Endometrium (tissue), 2 donors: ENCODE results near the gene KDM7A.
"Not testable (repeated sequence)": the region's sequence is repeated elsewhere in the genome, so short reads cannot be mapped to it uniquely, and the experiment has no call there.

Experiments used
- FAIRE-seq: peaks from 2 replicates; lab custom pipeline; 2012; peaks lifted over from hg19 to GRCh38; lab: Jason Lieb, UNC
- donor health status: control.
- donor health status: control.

Gene KDM7A

GRCh38 chr7:140156460-140157080 lies 20.2 kb downstream of the KDM7A start:
- no peak for FAIRE-seq

DNA sequence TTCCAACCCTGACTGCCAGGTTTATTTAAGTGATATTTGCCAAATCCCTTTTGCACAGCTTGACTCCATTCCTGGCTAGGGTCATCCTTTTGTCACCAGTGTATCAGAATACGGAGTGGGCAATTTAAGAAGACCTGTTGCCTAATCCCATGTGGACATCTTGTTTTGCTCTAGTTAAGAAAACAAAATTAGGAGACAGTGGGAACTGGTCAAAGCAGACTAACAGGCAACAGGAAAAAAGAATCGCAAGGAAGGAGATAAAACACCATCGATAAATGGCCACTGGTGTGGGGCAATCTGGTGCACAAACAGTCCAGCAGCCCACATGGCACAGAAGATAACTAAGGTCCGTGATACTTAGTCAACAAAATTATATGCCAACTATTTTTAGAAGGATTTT lies 21.4 kb downstream of the KDM7A start:
- FAIRE-seq = no peak

- FAIRE-seq = no peak
Measured at GRCh38 chr7:140153666-140154161, 23.1 kb downstream of the KDM7A start.

DNA sequence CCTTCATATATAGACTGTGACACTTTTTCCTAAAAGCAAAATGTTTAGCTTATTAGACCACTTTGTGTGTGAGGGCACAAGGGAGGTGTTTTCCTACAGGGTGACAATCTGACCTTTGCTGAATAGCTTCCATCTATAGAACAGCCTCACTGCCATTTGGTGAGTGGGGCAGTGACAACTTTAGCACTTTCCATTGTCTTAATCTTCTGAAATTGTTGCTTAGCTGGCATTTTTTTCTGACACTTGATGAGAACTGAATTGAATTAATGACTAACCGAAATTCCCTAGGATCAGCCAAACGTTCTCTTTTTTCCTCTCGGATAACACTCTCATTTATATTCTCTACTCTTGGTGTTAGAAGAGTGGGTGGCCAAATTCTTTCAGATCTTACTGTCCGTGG lies 30.2 kb downstream of the KDM7A start:
- no peak for FAIRE-seq

- no peak for FAIRE-seq
Measured at GRCh38 chr7:140145709-140146108, 31.1 kb downstream of the KDM7A start.

GRCh38 chr7:140144821-140145220 lies 32.0 kb downstream of the KDM7A start:
- FAIRE-seq = no peak

DNA sequence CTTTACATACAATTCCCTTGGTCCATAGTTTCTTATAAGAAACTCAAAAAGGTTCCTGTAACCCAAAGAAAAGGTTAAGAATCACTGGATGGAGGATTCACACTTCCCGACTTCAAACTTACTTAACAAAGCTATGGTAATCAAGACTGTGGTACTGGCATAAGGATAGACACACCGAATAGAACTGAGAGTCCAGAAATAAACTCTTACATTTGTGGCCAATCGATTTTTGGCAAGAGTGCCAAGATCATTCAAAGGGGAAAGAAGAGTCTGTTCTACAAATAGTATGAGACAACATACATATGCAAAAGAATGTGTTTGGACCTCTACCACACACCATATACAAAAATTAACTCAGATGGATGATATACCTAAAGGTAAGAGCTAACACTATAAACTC lies 32.8 kb downstream of the KDM7A start:
- no peak for FAIRE-seq

- peak; percentile 80 for FAIRE-seq
Measured at GRCh38 chr7:140142031-140142430, 34.8 kb downstream of the KDM7A start.

DNA sequence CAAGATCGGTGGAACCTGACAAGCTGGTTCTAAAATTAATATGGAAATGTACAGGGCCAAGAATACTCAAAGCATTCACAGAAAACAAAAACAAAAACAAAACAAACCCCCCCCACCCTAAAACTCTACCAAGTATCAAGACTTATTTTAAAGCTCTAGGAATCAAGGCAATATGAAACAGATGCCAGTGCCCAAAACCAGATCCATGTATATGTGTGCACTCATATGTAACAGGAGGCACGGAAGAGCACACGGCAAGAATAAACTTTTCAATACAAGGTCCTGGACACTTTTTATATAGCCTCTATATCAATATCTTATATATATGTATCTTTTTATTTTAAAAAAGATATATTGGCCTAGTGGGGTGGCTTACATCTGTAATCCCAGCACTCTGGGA lies 35.5 kb downstream of the KDM7A start:
- FAIRE-seq = no peak

GRCh38 chr7:140137078-140137477 lies 39.7 kb downstream of the KDM7A start:
- FAIRE-seq = no peak

GRCh38 chr7:140136073-140136472 lies 40.7 kb downstream of the KDM7A start:
- FAIRE-seq = no peak

- no peak for FAIRE-seq
Measured at GRCh38 chr7:140134039-140134438, 42.7 kb downstream of the KDM7A start.

GRCh38 chr7:140127360-140128127 lies 49.2 kb downstream of the KDM7A start:
- FAIRE-seq = no peak

- no peak for FAIRE-seq
Measured at GRCh38 chr7:140126435-140127034, 50.2 kb downstream of the KDM7A start.

DNA sequence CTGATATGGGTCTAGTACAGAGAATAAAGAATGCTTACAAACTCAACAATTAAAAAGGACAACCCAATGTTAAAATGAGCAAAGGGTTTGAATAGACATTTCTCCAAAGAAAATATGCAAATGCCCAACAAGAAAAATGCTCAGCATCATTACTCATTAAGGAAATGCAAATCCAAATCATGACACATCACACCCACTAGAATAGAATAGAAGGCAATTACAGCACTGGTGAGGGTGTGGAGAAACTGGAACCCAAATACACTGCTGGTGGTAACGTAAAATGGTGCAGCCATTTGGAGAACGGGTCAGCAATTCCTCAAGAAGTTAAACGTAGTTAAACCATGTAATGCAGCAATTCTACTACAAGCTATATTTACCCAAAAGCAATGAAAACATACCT lies 53.8 kb downstream of the KDM7A start:
- no peak for FAIRE-seq

- no peak for FAIRE-seq
Measured at GRCh38 chr7:140121326-140121725, 55.5 kb downstream of the KDM7A start.

DNA sequence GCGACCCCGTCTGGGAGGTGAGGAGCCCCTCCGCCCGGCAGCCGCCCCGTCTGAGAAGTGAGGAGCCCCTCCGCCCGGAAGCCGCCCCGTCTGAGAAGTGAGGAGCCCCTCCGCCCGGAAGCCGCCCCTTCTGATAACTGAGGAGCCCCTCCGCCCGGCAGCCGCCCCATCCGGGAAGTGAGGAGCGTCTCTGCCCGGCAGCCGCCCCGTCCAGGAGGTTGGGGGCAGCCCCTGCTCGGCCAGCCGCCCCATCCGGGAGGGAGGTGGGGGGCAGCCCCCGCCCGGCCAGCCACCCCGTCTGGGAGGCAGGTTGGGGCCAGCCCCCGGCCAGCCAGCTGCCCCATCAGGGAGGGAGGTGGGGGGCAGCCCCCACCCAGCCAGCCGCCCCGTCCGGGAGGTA lies 62.0 kb downstream of the KDM7A start:
- FAIRE-seq = not testable (repeated sequence)

GRCh38 chr7:140108777-140109176 lies 68.0 kb downstream of the KDM7A start:
- FAIRE-seq = not testable (repeated sequence)

GRCh38 chr7:140096459-140096858 lies 80.3 kb downstream of the KDM7A start:
- no peak for FAIRE-seq

GRCh38 chr7:140093375-140093774 lies 83.4 kb downstream of the KDM7A start:
- no peak for FAIRE-seq

DNA sequence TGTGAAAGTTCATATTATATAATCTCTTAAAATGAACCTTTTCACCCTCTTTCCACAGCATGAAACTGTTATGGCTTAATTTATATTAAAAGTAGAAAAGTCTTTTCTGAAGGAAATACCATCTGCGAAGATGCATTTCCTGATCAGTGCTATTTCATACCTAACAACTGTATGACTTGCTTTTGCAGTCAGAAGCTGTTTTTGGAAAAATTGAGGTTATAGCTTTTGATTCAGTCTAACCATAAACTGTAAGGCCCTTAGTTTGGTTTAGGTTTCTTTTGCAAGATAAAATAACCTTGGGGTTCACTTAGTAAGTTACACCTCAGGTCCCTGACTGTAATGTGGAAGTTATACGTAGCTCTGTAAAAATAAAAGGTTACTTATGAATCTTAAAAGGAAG lies 91.3 kb downstream of the KDM7A start:
- no peak for FAIRE-seq

DNA sequence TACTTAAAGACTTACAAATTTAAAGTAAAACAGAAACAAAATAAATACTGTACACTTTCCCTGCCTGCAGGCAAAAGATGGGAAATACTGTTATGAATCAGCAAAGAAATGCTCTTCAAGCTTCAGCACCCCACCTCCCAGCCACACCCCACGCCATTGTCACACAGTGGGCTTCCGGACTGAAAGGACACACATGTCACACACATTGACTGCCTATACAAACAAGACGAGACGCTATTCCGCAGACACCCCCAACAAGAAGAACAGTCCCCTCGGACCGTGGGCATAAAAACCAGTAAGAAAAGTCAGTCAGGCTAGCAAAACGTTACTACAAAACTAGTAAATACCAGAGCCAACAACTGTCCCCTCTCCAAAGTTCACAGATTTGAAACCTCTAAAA lies 91.8 kb downstream of the KDM7A start:
- FAIRE-seq = no peak

DNA sequence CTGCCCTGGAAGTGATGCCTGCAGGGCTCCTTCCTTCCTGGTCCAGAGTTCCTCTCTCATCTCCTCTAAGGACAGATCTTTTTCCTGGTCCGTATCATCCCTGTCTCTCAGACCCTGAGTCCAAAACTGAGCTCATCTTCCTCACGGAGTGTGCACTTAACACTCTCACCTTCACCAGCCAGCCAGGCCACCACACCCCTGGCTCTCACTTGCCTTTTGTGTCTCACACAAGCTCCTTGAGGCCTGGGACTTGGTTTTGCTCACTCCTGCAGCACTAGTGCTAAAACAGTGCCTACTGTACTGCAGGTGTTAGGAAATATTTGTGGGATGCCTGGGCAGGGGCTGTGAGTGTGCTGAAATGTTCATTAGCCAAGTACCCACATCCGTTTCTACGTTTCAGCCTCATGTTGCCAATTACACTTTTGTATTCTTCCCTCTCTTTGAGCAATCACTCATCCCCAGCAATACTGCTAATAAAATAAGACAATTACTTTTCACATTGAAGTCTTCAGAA lies 92.6 kb downstream of the KDM7A start:
- no peak for FAIRE-seq
